ENCODE measurements around the gene AIFM2. TPM values are rescaled to one million over a fixed set of nuclear protein-coding genes. Genes with fewer than 3 reads are reported as not detected.

AIFM2 gene
- total RNA-seq, 1 donor from 2014 or later: 5.8 TPM

DNA sequence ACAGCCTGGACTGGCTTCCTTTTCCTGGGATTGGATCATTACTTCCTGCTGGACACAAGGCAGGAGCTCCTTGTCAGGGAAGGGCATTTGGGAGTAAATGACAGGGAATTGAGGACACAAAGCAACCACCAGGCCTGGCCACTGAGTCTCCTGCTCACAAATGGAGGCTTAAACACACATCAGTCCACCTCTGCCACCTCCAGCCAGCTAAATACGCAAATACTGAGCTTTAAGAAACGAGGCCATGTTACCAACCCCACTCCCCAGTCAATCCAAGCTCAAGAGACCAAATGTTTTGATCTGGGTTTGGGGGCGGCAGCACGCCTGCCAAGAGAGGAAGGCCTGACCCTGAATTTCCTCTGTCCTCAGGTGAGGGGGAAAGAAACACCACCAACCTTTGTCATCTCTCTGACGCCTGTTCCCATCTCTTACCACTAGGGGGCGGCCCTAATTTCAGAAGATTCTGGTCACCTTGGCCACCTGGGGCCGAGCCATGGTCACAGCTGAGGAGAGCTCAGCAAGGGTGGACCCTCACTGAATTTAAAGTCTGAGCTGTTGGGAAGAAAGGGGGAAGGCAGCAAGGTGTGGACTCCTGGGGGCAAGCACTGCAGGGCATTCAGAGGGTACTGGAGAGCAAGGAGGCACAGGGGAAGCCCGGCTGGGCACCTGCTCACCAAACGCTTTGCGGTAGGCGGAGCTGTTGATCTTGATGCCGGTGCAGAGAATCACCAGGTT is 16.5 kb downstream of the AIFM2 start:
- H3K4me3 Mint-ChIP-seq: no peak overlapping the region
- H3K27ac Mint-ChIP-seq: no peak overlapping the region
- H3K36me3 Mint-ChIP-seq: peaks cover 15% of the 10 kb centered on the region
- no peaks in the 10 kb centered on the region for H3K9me3 Mint-ChIP-seq
- no peaks in the 10 kb centered on the region for H3K4me1 Mint-ChIP-seq (ENCODE audit: unreplicated experiment)
- DNase-seq (ENCODE audit: extremely low spot score, unreplicated experiment): no peak
- H3K27me3 Mint-ChIP-seq: no peaks in the 10 kb centered on the region
- TF ChIP-seq, protein P1, sequence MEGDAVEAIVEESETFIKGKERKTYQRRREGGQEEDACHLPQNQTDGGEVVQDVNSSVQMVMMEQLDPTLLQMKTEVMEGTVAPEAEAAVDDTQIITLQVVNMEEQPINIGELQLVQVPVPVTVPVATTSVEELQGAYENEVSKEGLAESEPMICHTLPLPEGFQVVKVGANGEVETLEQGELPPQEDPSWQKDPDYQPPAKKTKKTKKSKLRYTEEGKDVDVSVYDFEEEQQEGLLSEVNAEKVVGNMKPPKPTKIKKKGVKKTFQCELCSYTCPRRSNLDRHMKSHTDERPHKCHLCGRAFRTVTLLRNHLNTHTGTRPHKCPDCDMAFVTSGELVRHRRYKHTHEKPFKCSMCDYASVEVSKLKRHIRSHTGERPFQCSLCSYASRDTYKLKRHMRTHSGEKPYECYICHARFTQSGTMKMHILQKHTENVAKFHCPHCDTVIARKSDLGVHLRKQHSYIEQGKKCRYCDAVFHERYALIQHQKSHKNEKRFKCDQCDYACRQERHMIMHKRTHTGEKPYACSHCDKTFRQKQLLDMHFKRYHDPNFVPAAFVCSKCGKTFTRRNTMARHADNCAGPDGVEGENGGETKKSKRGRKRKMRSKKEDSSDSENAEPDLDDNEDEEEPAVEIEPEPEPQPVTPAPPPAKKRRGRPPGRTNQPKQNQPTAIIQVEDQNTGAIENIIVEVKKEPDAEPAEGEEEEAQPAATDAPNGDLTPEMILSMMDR (conservative IDR thresholded peaks at IDR 0.05): peak; percentile 92

DNA sequence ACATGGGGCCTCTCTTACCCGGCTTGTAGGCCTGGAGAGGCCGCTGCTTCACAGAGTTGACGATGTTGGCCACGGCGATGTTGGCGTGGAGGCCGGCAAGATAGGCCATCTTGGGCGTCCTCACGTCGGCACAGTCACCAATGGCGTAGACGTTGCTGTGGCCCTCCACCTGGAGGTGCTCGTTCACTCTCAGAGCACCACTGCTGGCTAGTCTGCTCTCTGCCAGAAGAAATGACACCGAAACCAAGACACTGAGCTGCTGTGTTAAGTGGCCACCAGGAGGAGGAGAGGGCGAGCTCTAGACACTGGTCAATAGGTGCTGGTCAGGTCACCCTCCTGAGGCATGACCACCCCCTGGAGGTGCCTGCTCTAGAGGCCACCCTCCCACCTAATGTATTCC is 17.7 kb downstream of the AIFM2 start:
- no peaks in the 10 kb centered on the region for H3K4me1 Mint-ChIP-seq (ENCODE audit: unreplicated experiment)
- H3K27me3 Mint-ChIP-seq: no peaks in the 10 kb centered on the region
- H3K36me3 Mint-ChIP-seq: peaks cover 16% of the 10 kb centered on the region
- H3K4me3 Mint-ChIP-seq: no peak overlapping the region
- no peak for DNase-seq (ENCODE audit: extremely low spot score, unreplicated experiment)
- H3K27ac Mint-ChIP-seq: no peak overlapping the region
- TF ChIP-seq, protein P1 (conservative IDR thresholded peaks at IDR 0.05): no peak
- no peaks in the 10 kb centered on the region for H3K9me3 Mint-ChIP-seq

DNA sequence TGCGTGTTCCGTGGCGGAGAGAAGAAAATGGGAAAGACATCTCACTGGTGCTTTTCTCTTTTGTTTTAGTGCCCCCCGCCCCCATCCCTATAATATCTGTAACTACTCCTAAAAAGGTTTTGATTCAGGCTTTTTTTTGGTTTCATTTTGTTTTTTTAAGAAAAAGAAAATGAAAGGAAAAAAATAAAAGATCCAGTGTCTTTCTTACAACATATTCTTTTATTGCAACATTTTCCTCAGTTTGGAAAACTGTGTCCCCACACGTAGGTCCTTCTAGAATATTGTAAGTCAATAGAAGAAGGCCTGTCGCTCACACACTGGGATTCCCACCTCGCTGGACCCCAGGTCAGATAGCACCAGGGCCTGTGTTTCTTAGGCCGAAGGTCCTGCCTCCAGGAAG is 20.6 kb downstream of the AIFM2 start:
- no peaks in the 10 kb centered on the region for H3K9me3 Mint-ChIP-seq
- peaks cover 22% of the 10 kb centered on the region for H3K36me3 Mint-ChIP-seq
- no peak overlapping the region for H3K27ac Mint-ChIP-seq
- H3K27me3 Mint-ChIP-seq: no peaks in the 10 kb centered on the region
- TF ChIP-seq, protein P1 (conservative IDR thresholded peaks at IDR 0.05): no peak
- no peak for DNase-seq (ENCODE audit: extremely low spot score, unreplicated experiment)
- H3K4me3 Mint-ChIP-seq: no peak overlapping the region
- peaks cover 4% of the 10 kb centered on the region for H3K4me1 Mint-ChIP-seq (ENCODE audit: unreplicated experiment)

DNA sequence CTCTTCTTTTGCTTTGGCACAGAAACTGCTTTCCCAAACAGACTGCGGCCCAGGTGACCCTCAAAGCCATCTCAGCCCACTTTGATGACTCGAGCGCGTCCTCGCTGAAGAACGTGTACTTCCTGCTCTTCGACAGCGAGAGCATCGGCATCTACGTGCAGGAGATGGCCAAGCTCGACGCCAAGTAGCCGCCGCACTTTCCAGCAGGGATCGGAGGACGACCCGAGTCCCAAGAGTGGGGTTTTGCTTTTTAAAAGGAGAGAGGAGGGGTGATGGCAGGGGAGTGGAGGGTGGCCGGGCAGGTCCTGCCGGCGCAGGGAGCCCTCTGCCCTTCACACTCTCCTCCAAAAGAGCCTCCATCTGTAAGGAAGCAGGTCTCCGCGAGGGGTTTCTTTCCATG is 21.1 kb downstream of the AIFM2 start:
- Mint-ChIP-seq H3K27ac (no peak overlapping the region), H3K36me3 (peaks cover 22% of the 10 kb centered on the region), H3K4me1 (ENCODE audit: unreplicated experiment) (peaks cover 4% of the 10 kb centered on the region), H3K4me3 (no peak overlapping the region), H3K27me3 (no peaks in the 10 kb centered on the region), H3K9me3 (no peaks in the 10 kb centered on the region)
- DNase-seq (ENCODE audit: extremely low spot score, unreplicated experiment): no peak
- TF ChIP-seq, protein P1 (conservative IDR thresholded peaks at IDR 0.05): no peak

DNA sequence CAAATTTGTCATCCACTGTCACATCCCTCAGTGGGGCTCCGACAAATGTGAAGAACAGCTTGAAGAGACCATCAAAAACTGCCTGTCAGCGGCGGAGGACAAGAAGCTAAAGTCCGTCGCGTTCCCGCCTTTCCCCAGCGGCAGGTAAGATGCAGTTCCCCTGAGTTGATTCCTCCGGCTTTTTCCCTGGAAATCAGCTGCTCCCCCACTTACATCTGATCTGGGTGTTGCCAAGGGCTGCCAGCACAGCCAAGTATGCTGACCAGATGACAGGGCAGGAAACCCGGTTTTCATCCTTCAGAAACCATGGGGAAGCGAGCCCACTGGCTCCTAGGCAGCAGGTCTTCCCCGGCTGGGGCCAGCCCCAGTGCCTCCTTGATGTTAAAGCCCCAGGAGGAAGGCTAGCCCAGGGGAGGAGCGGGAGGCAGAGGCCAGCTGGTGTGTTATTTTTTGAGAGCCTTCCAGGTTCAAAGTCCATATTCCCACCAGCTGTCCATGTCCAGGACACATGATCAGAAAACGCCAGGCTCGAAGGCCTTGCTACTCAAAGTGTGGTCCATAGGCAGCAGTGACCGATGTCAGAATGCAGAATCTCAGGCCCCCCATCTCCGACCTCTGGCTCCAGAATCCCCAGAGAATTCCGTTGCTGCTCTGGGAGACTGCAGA is 23.4 kb downstream of the AIFM2 start:
- Mint-ChIP-seq H3K27ac (no peak overlapping the region), H3K4me3 (no peak overlapping the region), H3K4me1 (ENCODE audit: unreplicated experiment) (peaks cover 19% of the 10 kb centered on the region), H3K27me3 (no peaks in the 10 kb centered on the region), H3K9me3 (no peaks in the 10 kb centered on the region), H3K36me3 (peaks cover 28% of the 10 kb centered on the region)
- DNase-seq (ENCODE audit: extremely low spot score, unreplicated experiment): no peak
- TF ChIP-seq, protein P1 (conservative IDR thresholded peaks at IDR 0.05): no peak

All from type B pancreatic cell (in vitro differentiated cells).